CD14-positive monocyte (primary cell): ENCODE results near the gene MAPK4. TPM values are rescaled to one million over a fixed set of nuclear protein-coding genes. Genes with fewer than 3 reads are reported as not detected.

Experiments
- DNase-seq, 3 donors: peaks; one replicate each; pipeline ENCODE4 v3.0.0-alpha.2; 2011 to 2022
- H2AFZ ChIP-seq: 2 replicates; pipeline ENCODE4 v1.6.0; 2012; ENCODE audit warnings: mild to moderate bottlenecking, low read depth, low read length, inconsistent platforms; ENCODE audit not compliant: insufficient read depth, poor library complexity, severe bottlenecking
- H3K27ac ChIP-seq, 2 donors: 1 replicate in 1 of 2; 2 replicates in 1 of 2; pipeline ENCODE4 v1.5.1; 2012 to 2013; ENCODE audit warnings: low read length in 2 of 2, control low read depth in 1 of 2, inconsistent platforms in 1 of 2, low read depth in 1 of 2, mild to moderate bottlenecking in 1 of 2
- H3K27me3 ChIP-seq, 2 donors: one replicate each; pipeline versions ENCODE4 v1.6.0 to v1.6.1; 2011 to 2013; ENCODE audit warnings: low read length in 2 of 2; ENCODE audit not compliant: control insufficient read depth in 2 of 2, insufficient read depth in 2 of 2
- H3K36me3 ChIP-seq, 2 donors: replicated peaks in 1 of 2; 1 replicate in 1 of 2; 2 replicates in 1 of 2; pipeline versions ENCODE4 v1.5.1 to v1.6.1; 2012 to 2013; ENCODE audit warnings: low read length in 2 of 2, control low read depth in 1 of 2, inconsistent platforms in 1 of 2, mild to moderate bottlenecking in 1 of 2; ENCODE audit not compliant: insufficient read depth in 2 of 2, control insufficient read depth in 1 of 2
- H3K4me1 ChIP-seq, 2 donors: 1 replicate in 1 of 2; 2 replicates in 1 of 2; pipeline versions ENCODE4 v1.5.1 to v1.6.1; 2012 to 2013; ENCODE audit warnings: low read length in 2 of 2, control low read depth in 1 of 2, inconsistent platforms in 1 of 2, mild to moderate bottlenecking in 1 of 2, moderate library complexity in 1 of 2; ENCODE audit not compliant: insufficient read depth in 2 of 2, control insufficient read depth in 1 of 2
- H3K4me2 ChIP-seq: replicated peaks from 2 replicates; pipeline ENCODE3; 2012; ENCODE audit warnings: low read length, moderate library complexity, mild to moderate bottlenecking; ENCODE audit not compliant: poor library complexity, severe bottlenecking; ENCODE audit errors: extremely low read depth
- H3K4me3 ChIP-seq, 3 experiments: fragments of 200-600 bp in 1 of 3; sonication (generic) in 1 of 3; replicated peaks in 1 of 3; 1 replicate in 2 of 3; 2 replicates in 1 of 3; pipeline ENCODE4 v1.5.1; 2011 to 2013; ENCODE audit warnings: low read length in 3 of 3, mild to moderate bottlenecking in 3 of 3, control low read depth in 2 of 3, low read depth in 2 of 3, inconsistent platforms in 1 of 3, moderate library complexity in 1 of 3
- H3K79me2 ChIP-seq: 2 replicates; pipeline ENCODE4 v1.6.0; 2012; ENCODE audit warnings: mild to moderate bottlenecking, control low read depth, inconsistent platforms, low read length, moderate library complexity; ENCODE audit not compliant: insufficient read depth
- H3K9ac ChIP-seq: 2 replicates; pipeline ENCODE4 v1.6.0; 2017; ENCODE audit warnings: low read length, mild to moderate bottlenecking; ENCODE audit not compliant: insufficient read depth, poor library complexity, severe bottlenecking
- H3K9me3 ChIP-seq, 2 donors: replicated peaks in 1 of 2; 1 replicate in 1 of 2; 2 replicates in 1 of 2; pipeline versions ENCODE4 v1.5.1 to v1.6.1; 2012 to 2013; ENCODE audit warnings: low read length in 2 of 2, control low read depth in 1 of 2; ENCODE audit not compliant: control insufficient read depth in 1 of 2, insufficient read depth in 1 of 2
- H4K20me1 ChIP-seq: 2 replicates; pipeline ENCODE4 v1.6.0; 2012; ENCODE audit warnings: mild to moderate bottlenecking, low read length, control low read depth, moderate library complexity; ENCODE audit not compliant: insufficient read depth
- H3K27ac Mint-ChIP-seq, 7 donors: one replicate each; pipeline ENCODE4 v1.8.0; 2020; ENCODE audit warnings: mild to moderate bottlenecking in 7 of 7, mixed read lengths in 7 of 7, moderate library complexity in 6 of 7, inconsistent platforms in 2 of 7
- H3K27me3 Mint-ChIP-seq, 3 donors: one replicate each; pipeline ENCODE4 v1.8.0; 2021 to 2022; ENCODE audit warnings: low read depth in 3 of 3, mild to moderate bottlenecking in 3 of 3, mixed read lengths in 3 of 3, moderate library complexity in 3 of 3, inconsistent platforms in 1 of 3
- H3K36me3 Mint-ChIP-seq, 2 donors: one replicate each; pipeline ENCODE4 v1.8.0; 2020; ENCODE audit warnings: mixed read lengths in 2 of 2, inconsistent platforms in 1 of 2, mild to moderate bottlenecking in 1 of 2
- H3K4me1 Mint-ChIP-seq: one replicate; pipeline ENCODE4 v1.8.0; 2020; ENCODE audit warnings: mild to moderate bottlenecking, mixed read lengths
- H3K4me3 Mint-ChIP-seq, 2 donors: one replicate each; pipeline ENCODE4 v1.8.0; 2020; ENCODE audit warnings: mild to moderate bottlenecking in 2 of 2, mixed read lengths in 2 of 2, moderate library complexity in 1 of 2
- H3K9me3 Mint-ChIP-seq, 7 donors: one replicate each; pipeline ENCODE4 v1.8.0; 2020 to 2022; ENCODE audit warnings: mixed read lengths in 7 of 7, mild to moderate bottlenecking in 6 of 7, moderate library complexity in 6 of 7, inconsistent platforms in 2 of 7
- CTCF ChIP-seq: fragments of 200-600 bp; IDR thresholded peaks from one replicate; pipeline ENCODE4 v1.8.0; 2022; ENCODE audit warnings: antibody characterized with exemption, mild to moderate bottlenecking
- WGBS: methylation state at CpG from one replicate; pipeline ENCODE4 v1.1.5; 2013; ENCODE audit warnings: missing lambda C conversion rate; ENCODE audit not compliant: insufficient coverage; 5-methylcytosine and 5-hydroxymethylcytosine counted together
- intact Hi-C, 2 donors: fragments of 100-400 bp; cut with micrococcal nuclease; formaldehyde crosslinking; loops; one replicate each; pipeline versions ENCODE4 v1.15.0 to v1.15.1; 2023
- polyA plus RNA-seq, 3 donors: library from polyadenylated mRNA; depleted of rRNA in 1 of 3; unstranded in 2 of 3; stranded (reverse) in 1 of 3; fragments of 300-500 nt in 2 of 3; fragments of >200 nt in 1 of 3; fragmentation: Illumina TruSeq in 2 of 3; gene quantifications; 1 replicate in 2 of 3; 2 replicates in 1 of 3; pipeline ENCODE4 v1.2.3, GENCODE V29; 2012 to 2021

MAPK4 gene
- polyA plus RNA-seq, 3 donors = not detected

- intact Hi-C loops = no loop called here
- H3K4me3 Mint-ChIP-seq = no peak overlapping the region
- no peaks in the 10 kb centered on the region for H3K36me3 Mint-ChIP-seq
- Histone ChIP-seq H2AFZ (no peak overlapping the region), H3K9me3 (peaks cover 0 to 17% of the 10 kb centered on the region in 2 donors), H3K9ac (no peak overlapping the region), H3K36me3 (no peaks in the 10 kb centered on the region), H3K27me3 (no peaks in the 10 kb centered on the region), H3K4me3 (no peak overlapping the region), H4K20me1 (no peaks in the 10 kb centered on the region), H3K4me1 (no peaks in the 10 kb centered on the region), H3K4me2 (no peak overlapping the region), H3K79me2 (no peaks in the 10 kb centered on the region), H3K27ac (no peak overlapping the region)
- no peak for TF ChIP-seq CTCF
- peaks cover 7 to 25% (median 16%) of the 10 kb centered on the region in 7 donors for H3K9me3 Mint-ChIP-seq
- H3K4me1 Mint-ChIP-seq = no peaks in the 10 kb centered on the region
- no peak for DNase-seq
- peaks cover 1 to 5% (median 2%) of the 10 kb centered on the region in 3 donors for H3K27me3 Mint-ChIP-seq
- WGBS = no CpG with 5 or more reads among the region's 1 CpG
- H3K27ac Mint-ChIP-seq = no peak overlapping the region
Observed at GRCh38 chr18:50581517-50581916, 21.6 kb downstream of the MAPK4 start.

GRCh38 chr18:50582500-50582899, 22.6 kb downstream of the MAPK4 start:
- intact Hi-C loops = no loop called here
- no peaks in the 10 kb centered on the region for H3K36me3 Mint-ChIP-seq
- Histone ChIP-seq H3K9ac (no peak overlapping the region), H3K4me2 (no peak overlapping the region), H4K20me1 (no peaks in the 10 kb centered on the region), H3K4me1 (no peaks in the 10 kb centered on the region), H3K79me2 (no peaks in the 10 kb centered on the region), H3K36me3 (no peaks in the 10 kb centered on the region), H3K4me3 (no peak overlapping the region), H3K27ac (no peak overlapping the region), H3K9me3 (peaks cover 0 to 22% of the 10 kb centered on the region in 2 donors), H3K27me3 (no peaks in the 10 kb centered on the region), H2AFZ (no peak overlapping the region)
- H3K4me1 Mint-ChIP-seq = no peaks in the 10 kb centered on the region
- no peak for TF ChIP-seq CTCF
- no peak overlapping the region for H3K27ac Mint-ChIP-seq
- no peak for DNase-seq
- no peak overlapping the region for H3K4me3 Mint-ChIP-seq
- H3K27me3 Mint-ChIP-seq = peaks cover 1 to 5% (median 2%) of the 10 kb centered on the region in 3 donors
- 94% methylated on average over 4 of the region's 4 CpGs for WGBS
- H3K9me3 Mint-ChIP-seq = peaks cover 7 to 25% (median 16%) of the 10 kb centered on the region in 7 donors
